PC-9 (cell line): Measurements from ENCODE around the gene ADAMTSL4.
"Not testable (repeated sequence)": the region's sequence is repeated elsewhere in the genome, so short reads cannot be mapped to it uniquely, and the experiment has no call there.

Source experiments
- EZH2 ChIP-seq: fragments of 200-600 bp; sonication (generic); IDR thresholded peaks from 2 replicates; pipeline ENCODE4 v1.8.0; 2017; ENCODE audit warnings: antibody characterized with exemption, low read depth
- TF ChIP-seq, protein P1 (sequence below): fragments of 200-600 bp; sonication (generic); conservative IDR thresholded peaks from 2 replicates; pipeline ENCODE4 v1.6.1; 2017; ENCODE audit warnings: mixed run types, antibody characterized with exemption, mild to moderate bottlenecking, moderate library complexity

DNA sequence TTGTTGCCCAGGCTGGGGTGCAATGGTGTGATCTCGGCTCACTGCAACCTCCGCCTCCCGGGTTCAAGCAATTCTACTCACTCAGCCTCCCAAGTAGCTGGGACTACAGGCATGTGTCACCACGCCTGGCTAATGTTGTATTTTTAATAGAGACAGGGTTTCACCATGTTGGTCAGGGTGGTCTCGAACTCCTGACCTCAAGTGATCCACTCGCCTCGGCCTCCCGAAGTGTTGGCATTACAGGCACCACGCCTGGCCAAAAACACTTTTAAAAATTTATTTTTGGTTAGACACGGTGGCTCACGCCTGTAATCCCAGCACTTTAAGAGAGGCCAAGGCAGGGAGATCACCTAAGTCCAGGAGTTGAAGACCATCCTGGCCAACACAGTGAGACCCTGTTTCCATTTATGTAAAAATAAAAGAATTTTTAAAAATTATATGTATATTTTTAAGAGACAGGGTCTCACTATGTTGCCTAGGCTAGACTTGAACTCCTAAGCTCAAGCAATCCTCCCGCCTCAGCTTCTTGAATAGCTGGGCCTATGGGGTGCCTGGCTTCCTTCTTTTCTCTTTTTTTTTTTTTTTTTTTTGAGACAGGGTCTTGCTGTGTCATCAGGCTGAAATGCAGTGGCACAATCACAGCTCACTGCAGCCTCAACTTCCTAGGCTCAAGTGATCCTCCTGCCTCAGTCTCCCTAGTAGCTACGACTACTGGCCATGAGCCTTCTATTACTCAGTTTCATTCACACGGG lies 16.2 kb downstream of the ADAMTSL4 start:
- not testable (repeated sequence) for TF ChIP-seq EZH2
- TF ChIP-seq, protein P1, sequence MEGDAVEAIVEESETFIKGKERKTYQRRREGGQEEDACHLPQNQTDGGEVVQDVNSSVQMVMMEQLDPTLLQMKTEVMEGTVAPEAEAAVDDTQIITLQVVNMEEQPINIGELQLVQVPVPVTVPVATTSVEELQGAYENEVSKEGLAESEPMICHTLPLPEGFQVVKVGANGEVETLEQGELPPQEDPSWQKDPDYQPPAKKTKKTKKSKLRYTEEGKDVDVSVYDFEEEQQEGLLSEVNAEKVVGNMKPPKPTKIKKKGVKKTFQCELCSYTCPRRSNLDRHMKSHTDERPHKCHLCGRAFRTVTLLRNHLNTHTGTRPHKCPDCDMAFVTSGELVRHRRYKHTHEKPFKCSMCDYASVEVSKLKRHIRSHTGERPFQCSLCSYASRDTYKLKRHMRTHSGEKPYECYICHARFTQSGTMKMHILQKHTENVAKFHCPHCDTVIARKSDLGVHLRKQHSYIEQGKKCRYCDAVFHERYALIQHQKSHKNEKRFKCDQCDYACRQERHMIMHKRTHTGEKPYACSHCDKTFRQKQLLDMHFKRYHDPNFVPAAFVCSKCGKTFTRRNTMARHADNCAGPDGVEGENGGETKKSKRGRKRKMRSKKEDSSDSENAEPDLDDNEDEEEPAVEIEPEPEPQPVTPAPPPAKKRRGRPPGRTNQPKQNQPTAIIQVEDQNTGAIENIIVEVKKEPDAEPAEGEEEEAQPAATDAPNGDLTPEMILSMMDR = not testable (repeated sequence)
